ENCODE results near the gene FTCDNL1. TPM values are rescaled to one million over a fixed set of nuclear protein-coding genes. Genes with fewer than 3 reads are reported as not detected.
A peak's percentile ranks its signal among the peaks of the same experiment; 100 is the strongest.

The FTCDNL1 gene
- total RNA-seq, 4 donors from 2014 or later = 6.2 to 20.9 (median 13.4) TPM

- no peak for DNase-seq
- Histone ChIP-seq H3K36me3 (no peaks in the 10 kb centered on the region), H3K27me3 (no peaks in the 10 kb centered on the region), H3K27ac (no peak overlapping the region), H3K4me3 (replicated peaks in 1 of 3) (no peak overlapping the region), H3K9me3 (no peaks in the 10 kb centered on the region), H3K4me1 (peaks cover 3% of the 10 kb centered on the region in 2 donors)
- intact Hi-C loops (cut with DNase I) = no loop called here
- WGBS, 2 donors = 92 to 97% methylated on average over 3 of the region's 3 CpGs
- TF ChIP-seq POLR2A (IDR thresholded peaks at IDR 0.05) = no peak
- TF ChIP-seq CTCF (IDR thresholded peaks at IDR 0.05) = no peak
These were observed 90.4 kb downstream of the FTCDNL1 start for GRCh38 chr2:199760574-199760973.

DNA sequence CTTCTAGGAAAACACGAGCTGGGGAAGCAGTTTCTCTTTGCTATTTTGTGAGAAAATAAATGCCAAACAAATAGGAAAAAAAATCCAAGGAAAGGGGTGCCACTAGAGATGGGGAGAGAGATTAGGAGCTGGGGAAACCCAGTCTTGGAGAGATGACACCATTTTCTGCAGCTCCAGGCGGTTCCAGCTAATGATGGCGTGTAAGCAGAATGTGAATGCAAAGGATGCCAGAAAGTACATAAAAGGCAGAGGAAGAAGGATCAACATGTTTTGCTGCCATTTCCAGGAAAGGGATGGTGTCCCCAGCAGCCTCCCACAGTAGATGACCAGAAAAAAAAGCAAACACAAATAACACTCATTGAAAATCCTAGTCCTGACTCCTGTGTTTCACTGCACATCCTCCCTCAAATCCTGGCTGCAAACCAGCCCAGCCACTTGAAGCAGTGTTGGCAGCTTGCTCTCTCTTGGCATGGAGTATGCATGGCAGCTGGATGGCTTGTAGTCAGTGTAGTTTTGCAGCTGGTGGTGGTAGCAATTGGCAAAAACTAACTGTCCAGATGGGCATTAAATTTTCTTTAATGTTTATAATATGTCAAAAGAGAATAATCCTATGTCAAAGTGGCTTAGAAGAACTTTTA lies 93.6 kb downstream of the FTCDNL1 start:
- WGBS, 2 donors = 63 to 67% methylated on average over 3 of the region's 3 CpGs
- Histone ChIP-seq H3K27ac (no peak overlapping the region), H3K36me3 (no peaks in the 10 kb centered on the region), H3K4me3 (replicated peaks in 1 of 3) (no peak overlapping the region), H3K9me3 (no peaks in the 10 kb centered on the region), H3K27me3 (no peaks in the 10 kb centered on the region), H3K4me1 (peaks cover 3% of the 10 kb centered on the region in 2 donors)
- TF ChIP-seq POLR2A (IDR thresholded peaks at IDR 0.05) (no peak), CTCF (IDR thresholded peaks at IDR 0.05) (no peak)
- intact Hi-C loops (cut with DNase I) = no loop called here
- DNase-seq = peak; percentile 84 to 90

DNA sequence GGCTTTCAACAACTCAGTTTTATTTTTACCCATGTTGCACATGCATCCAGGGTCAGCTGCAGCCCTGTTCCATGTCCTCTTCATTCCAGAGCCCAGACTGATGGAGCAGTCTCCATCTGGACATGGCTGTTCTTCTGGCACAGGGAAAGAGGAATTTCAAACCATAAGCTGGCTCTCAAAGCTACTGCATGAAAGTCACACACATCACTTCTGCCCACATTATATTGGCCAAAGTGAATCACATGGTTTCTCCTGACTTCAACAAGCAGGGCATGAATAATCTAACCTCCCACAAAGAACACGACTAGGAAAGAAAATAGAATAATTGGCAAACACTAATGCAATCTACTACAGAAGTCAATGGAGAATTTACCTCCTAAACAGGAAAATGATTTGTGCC lies 94.2 kb downstream of the FTCDNL1 start:
- no peak for DNase-seq
- peaks cover 3% of the 10 kb centered on the region in 2 donors for H3K4me1 ChIP-seq
- H3K36me3 ChIP-seq = no peaks in the 10 kb centered on the region
- H3K27me3 ChIP-seq = no peaks in the 10 kb centered on the region
- H3K4me3 ChIP-seq (replicated peaks in 1 of 3) = no peak overlapping the region
- no peak for TF ChIP-seq POLR2A (IDR thresholded peaks at IDR 0.05)
- no peak for TF ChIP-seq CTCF (IDR thresholded peaks at IDR 0.05)
- H3K9me3 ChIP-seq = no peaks in the 10 kb centered on the region
- H3K27ac ChIP-seq = no peak overlapping the region
- intact Hi-C loops (cut with DNase I) = no loop called here
- 17 to 26% methylated on average over 1 of the region's 1 CpG for WGBS, 2 donors

DNA sequence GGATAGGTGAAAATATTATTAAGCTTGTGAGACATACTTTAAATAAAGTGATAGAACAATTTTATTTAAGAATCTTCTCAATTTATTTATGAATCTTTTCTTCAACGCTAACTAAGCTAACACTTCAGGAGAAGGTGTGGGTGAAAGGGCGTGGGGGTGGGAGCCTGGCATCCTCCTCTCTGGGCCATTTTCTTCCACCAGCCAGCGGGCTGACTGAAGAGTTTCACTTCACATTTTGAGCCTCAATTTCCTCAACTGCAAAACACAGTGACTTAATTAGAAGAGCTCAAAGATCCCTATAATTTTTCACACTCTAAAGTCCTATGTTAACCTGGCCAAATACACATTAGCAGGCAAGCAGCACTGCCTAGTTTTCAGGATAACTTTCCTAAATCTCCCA lies 94.8 kb downstream of the FTCDNL1 start:
- H3K27ac ChIP-seq = no peak overlapping the region
- no peaks in the 10 kb centered on the region for H3K27me3 ChIP-seq
- intact Hi-C loops (cut with DNase I) = no loop called here
- no peak for DNase-seq
- peaks cover 3% of the 10 kb centered on the region in 2 donors for H3K4me1 ChIP-seq
- H3K4me3 ChIP-seq (replicated peaks in 1 of 3) = no peak overlapping the region
- no peak for TF ChIP-seq POLR2A (IDR thresholded peaks at IDR 0.05)
- no peak for TF ChIP-seq CTCF (IDR thresholded peaks at IDR 0.05)
- no peaks in the 10 kb centered on the region for H3K9me3 ChIP-seq
- WGBS, 2 donors = 85 to 91% methylated on average over 3 of the region's 3 CpGs
- no peaks in the 10 kb centered on the region for H3K36me3 ChIP-seq

DNA sequence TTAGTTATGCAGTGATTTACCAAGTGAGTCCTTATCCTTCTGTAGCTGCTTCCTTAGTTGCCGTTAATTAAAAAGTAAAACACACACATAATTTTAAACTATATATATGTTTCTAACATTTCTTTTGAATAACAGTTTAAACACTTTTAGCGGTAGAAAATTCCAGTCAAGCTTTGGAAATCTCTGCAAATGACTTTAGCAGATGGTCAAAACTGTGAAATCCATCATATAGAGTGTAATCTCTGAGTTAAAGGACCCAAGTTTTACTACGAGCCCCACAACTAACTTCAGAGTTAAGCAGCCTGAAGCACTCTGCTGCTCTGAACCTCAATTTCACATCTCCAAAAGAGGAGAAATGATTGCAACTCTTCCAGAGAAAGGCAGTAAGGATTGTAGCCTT lies 96.2 kb downstream of the FTCDNL1 start:
- Histone ChIP-seq H3K4me3 (replicated peaks in 1 of 3) (no peak overlapping the region), H3K27me3 (no peaks in the 10 kb centered on the region), H3K27ac (no peak overlapping the region), H3K4me1 (peaks cover 3% of the 10 kb centered on the region in 2 donors), H3K36me3 (no peaks in the 10 kb centered on the region), H3K9me3 (no peaks in the 10 kb centered on the region)
- DNase-seq = no peak
- WGBS, 2 donors = 84 to 86% methylated on average over 3 of the region's 3 CpGs
- TF ChIP-seq POLR2A (IDR thresholded peaks at IDR 0.05) (no peak), CTCF (IDR thresholded peaks at IDR 0.05) (no peak)
- intact Hi-C loops (cut with DNase I) = no loop called here

Data from thyroid gland (tissue), 4 donors.